Keratinocyte (primary cell): ENCODE results near the gene TMEM235. TPM values are rescaled to one million over a fixed set of nuclear protein-coding genes. Genes with fewer than 3 reads are reported as not detected.
A peak's percentile ranks its signal among the peaks of the same experiment; 100 is the strongest.
"Not testable (repeated sequence)": the region's sequence is repeated elsewhere in the genome, so short reads cannot be mapped to it uniquely, and the experiment has no call there.

Source experiments
- DNase-seq: peaks from one replicate; pipeline ENCODE4 v3.0.0-alpha.2; 2011; ENCODE audit warnings: low read depth, missing footprints, low spot score
- FAIRE-seq: peaks from 2 replicates; lab custom pipeline; 2011; peaks lifted over from hg19 to GRCh38; lab: Jason Lieb, UNC
- H2AFZ ChIP-seq: 2 replicates; pipeline ENCODE4 v1.6.0; 2012; ENCODE audit warnings: low read length, control low read depth, inconsistent platforms; ENCODE audit not compliant: control insufficient read depth
- H3K27ac ChIP-seq: 2 replicates; pipeline ENCODE4 v1.5.1; 2011; ENCODE audit warnings: low read length; ENCODE audit not compliant: control insufficient read depth, insufficient read depth
- H3K27me3 ChIP-seq: 3 replicates; pipeline ENCODE4 v1.6.0; 2011; ENCODE audit warnings: low read length; ENCODE audit not compliant: control insufficient read depth, insufficient read depth; ENCODE audit errors: extremely low read depth
- H3K36me3 ChIP-seq, 2 experiments: 2 replicates in 1 of 2; 3 replicates in 1 of 2; pipeline ENCODE4 v1.5.1; 2011; ENCODE audit warnings: low read length in 2 of 2, mild to moderate bottlenecking in 1 of 2; ENCODE audit not compliant: control insufficient read depth in 2 of 2, insufficient read depth in 2 of 2; ENCODE audit errors: extremely low read depth in 1 of 2
- H3K4me1 ChIP-seq: 3 replicates; pipeline ENCODE4 v1.5.1; 2011; ENCODE audit warnings: low read length; ENCODE audit not compliant: control insufficient read depth, insufficient read depth; ENCODE audit errors: extremely low read depth
- H3K4me2 ChIP-seq: 3 replicates; pipeline ENCODE4 v1.6.0; 2011; ENCODE audit warnings: low read depth, low read length; ENCODE audit not compliant: control insufficient read depth, insufficient read depth; ENCODE audit errors: extremely low read depth
- H3K4me3 ChIP-seq, 3 experiments: fragments of 200-600 bp in 1 of 3; sonication (generic) in 1 of 3; 2 replicates in 2 of 3; 3 replicates in 1 of 3; pipeline ENCODE4 v1.5.1; 2011 to 2016; ENCODE audit warnings: low read length in 3 of 3, mild to moderate bottlenecking in 3 of 3, control low read depth in 2 of 3, inconsistent platforms in 1 of 3, low read depth in 1 of 3, mixed read lengths in 1 of 3, mixed run types in 1 of 3, moderate library complexity in 1 of 3; ENCODE audit not compliant: control insufficient read depth in 2 of 3, insufficient read depth in 2 of 3; ENCODE audit errors: extremely low read depth in 1 of 3
- H3K79me2 ChIP-seq: 2 replicates; pipeline ENCODE4 v1.6.0; 2012; ENCODE audit warnings: low read length; ENCODE audit not compliant: control insufficient read depth, insufficient read depth
- H3K9ac ChIP-seq: 3 replicates; pipeline ENCODE4 v1.6.0; 2011; ENCODE audit warnings: low read length; ENCODE audit not compliant: control insufficient read depth, insufficient read depth; ENCODE audit errors: extremely low read depth
- H3K9me1 ChIP-seq: 3 replicates; pipeline ENCODE4 v1.6.0; 2011; ENCODE audit warnings: low read length; ENCODE audit not compliant: control insufficient read depth, insufficient read depth; ENCODE audit errors: extremely low read depth
- H3K9me3 ChIP-seq: 2 replicates; pipeline ENCODE4 v1.5.1; 2012; ENCODE audit warnings: low read depth, low read length; ENCODE audit not compliant: control insufficient read depth
- H4K20me1 ChIP-seq: 3 replicates; pipeline ENCODE4 v1.6.0; 2011; ENCODE audit warnings: low read length; ENCODE audit not compliant: control insufficient read depth, insufficient read depth; ENCODE audit errors: extremely low read depth
- EZH2 ChIP-seq: IDR thresholded peaks from one replicate; pipeline ENCODE4 v1.6.1; 2012; ENCODE audit warnings: inconsistent platforms, mild to moderate bottlenecking, low read length, moderate library complexity
- dilution Hi-C: fragments of 300-500 bp; cut with MboI; formaldehyde crosslinking; loops from one replicate; pipeline ENCODE4 v1.7.0; 2020; ENCODE audit warnings: low sequenced_read_pairs; ENCODE audit not compliant: extremely low pct_ligation_motif_present
- polyA plus RNA-seq, 5 experiments: library from polyadenylated mRNA; depleted of rRNA in 3 of 5; stranded (reverse) in 3 of 5; stranded (forward) in 1 of 5; unstranded in 1 of 5; fragments of >200 nt; gene quantifications; 1 replicate in 1 of 5; 2 replicates in 3 of 5; 3 replicates in 1 of 5; pipeline versions ENCODE4 v1.2.1 to v1.2.3, GENCODE V29; 2011 to 2012; ENCODE audit warnings: missing spikeins in 2 of 5, low read depth in 1 of 5, low replicate concordance in 1 of 5
- TF ChIP-seq, protein P1 (sequence below), 3 experiments: IDR thresholded peaks in 1 of 3; conservative IDR thresholded peaks in 1 of 3; optimal IDR thresholded peaks in 1 of 3; 2 replicates in 2 of 3; 3 replicates in 1 of 3; pipeline versions ENCODE3 to v1.5.1; 2011; ENCODE audit warnings: low read length in 3 of 3, mild to moderate bottlenecking in 3 of 3, moderate library complexity in 2 of 3, control low read depth in 1 of 3, inconsistent platforms in 1 of 3; ENCODE audit not compliant: insufficient read depth in 2 of 3; ENCODE audit errors: extremely low read depth in 1 of 3

The TMEM235 gene
- polyA plus RNA-seq, 1 donor (not counting 4 experiments of a cell fraction or from before 2014, with no cell fraction given), result not detected

DNA sequence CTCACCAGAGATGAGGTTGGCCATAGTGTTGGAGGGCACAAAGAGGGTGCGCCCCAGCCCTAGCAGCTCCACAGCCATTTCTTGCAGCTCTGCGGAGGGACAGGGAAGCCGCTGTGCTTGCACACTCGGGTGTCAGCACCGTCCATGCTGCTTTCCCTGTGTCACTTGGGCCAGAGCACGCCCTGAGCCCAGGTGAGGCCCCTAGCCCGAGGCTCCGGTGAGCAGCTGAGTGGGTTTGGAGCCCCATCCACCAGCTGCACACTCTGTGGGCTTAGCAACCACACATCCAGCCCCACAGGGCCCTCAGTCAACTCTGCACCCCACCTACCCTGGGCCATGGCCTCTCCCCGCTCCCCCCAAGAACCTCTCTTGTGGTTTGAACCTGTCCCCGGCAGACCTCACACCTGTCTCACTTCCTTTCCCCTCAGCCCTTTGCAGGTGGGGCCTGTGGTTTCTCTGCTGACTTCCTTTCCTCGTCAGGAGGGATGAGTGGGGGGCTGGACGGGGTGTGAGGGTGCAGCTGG is 20.7 kb downstream of the TMEM235 start:
- Histone ChIP-seq H3K9me1 (no peaks in the 10 kb centered on the region), H3K4me2 (no peak overlapping the region), H3K27ac (no peak overlapping the region)

DNA sequence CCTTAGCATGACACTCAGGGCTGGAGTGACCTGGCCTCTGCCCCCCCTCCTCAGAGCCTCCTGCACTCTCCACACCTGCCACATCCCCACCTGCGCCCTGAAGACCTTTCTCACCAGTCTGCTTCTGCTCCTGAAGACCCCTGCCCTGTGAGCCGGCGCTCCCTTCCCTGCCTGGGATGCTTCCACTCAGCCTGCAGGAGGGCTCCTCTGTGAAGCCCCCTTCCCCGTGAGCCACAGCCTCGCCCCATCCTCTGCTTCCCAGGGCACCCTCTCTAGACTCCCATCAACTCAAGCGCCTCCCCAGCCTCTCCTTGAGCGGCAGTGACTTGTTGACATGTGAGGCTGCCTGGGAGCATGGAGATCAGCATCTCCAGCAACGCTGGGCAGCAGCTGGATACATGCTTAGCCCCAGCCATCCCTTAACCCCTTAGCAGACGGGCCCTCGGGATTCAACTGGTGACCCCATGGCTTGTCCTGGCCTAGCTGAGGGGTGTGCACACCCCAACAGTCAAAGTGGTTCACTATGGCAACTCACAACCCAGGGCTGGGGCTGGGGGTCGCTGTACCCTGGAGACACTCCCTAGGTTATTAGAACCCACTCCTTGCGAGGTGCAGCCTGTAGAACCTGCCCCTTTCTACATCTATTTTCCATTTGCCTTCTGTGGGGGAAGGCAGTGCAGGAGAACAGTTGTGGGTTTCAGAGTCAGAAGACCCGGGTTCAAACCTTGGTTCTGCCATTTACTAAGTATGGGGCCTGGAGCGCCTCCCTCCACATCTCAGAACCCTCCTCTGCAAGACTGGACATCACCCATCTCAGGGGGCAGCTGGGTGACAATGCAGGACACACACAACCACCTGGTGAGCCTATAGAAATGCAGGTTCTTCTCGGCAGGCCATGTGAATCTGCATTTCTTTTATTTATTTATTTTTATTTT is 21.5 kb downstream of the TMEM235 start:
- dilution Hi-C loops, result no loop called here
- H3K27ac ChIP-seq, result no peak overlapping the region
- H3K9me3 ChIP-seq, result no peaks in the 10 kb centered on the region
- no peaks in the 10 kb centered on the region for H3K9me1 ChIP-seq
- H3K79me2 ChIP-seq, result no peaks in the 10 kb centered on the region
- DNase-seq (no peak), FAIRE-seq (no peak)
- peaks cover 13% of the 10 kb centered on the region for H3K27me3 ChIP-seq
- no peak overlapping the region for H3K4me2 ChIP-seq
- no peak overlapping the region for H3K9ac ChIP-seq
- no peak for TF ChIP-seq EZH2
- TF ChIP-seq, protein P1, sequence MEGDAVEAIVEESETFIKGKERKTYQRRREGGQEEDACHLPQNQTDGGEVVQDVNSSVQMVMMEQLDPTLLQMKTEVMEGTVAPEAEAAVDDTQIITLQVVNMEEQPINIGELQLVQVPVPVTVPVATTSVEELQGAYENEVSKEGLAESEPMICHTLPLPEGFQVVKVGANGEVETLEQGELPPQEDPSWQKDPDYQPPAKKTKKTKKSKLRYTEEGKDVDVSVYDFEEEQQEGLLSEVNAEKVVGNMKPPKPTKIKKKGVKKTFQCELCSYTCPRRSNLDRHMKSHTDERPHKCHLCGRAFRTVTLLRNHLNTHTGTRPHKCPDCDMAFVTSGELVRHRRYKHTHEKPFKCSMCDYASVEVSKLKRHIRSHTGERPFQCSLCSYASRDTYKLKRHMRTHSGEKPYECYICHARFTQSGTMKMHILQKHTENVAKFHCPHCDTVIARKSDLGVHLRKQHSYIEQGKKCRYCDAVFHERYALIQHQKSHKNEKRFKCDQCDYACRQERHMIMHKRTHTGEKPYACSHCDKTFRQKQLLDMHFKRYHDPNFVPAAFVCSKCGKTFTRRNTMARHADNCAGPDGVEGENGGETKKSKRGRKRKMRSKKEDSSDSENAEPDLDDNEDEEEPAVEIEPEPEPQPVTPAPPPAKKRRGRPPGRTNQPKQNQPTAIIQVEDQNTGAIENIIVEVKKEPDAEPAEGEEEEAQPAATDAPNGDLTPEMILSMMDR (optimal IDR thresholded peaks at IDR 0.05 in 1 of 3, IDR thresholded peaks at IDR 0.05 in 1 of 3, conservative IDR thresholded peaks at IDR 0.05 in 1 of 3; ENCODE audit: extremely low read depth in 1 of 3, insufficient read depth in 2 of 3, low read length in 3 of 3), result no peak
- no peaks in the 10 kb centered on the region for H4K20me1 ChIP-seq
- H3K36me3 ChIP-seq, result no peaks in the 10 kb centered on the region
- no peak overlapping the region for H3K4me3 ChIP-seq
- H3K4me1 ChIP-seq, result peaks cover 9% of the 10 kb centered on the region
- no peak overlapping the region for H2AFZ ChIP-seq

More for the DNA sequence above, 20.7 kb downstream of the TMEM235 start:
- Histone ChIP-seq H3K4me1 (peaks cover 9% of the 10 kb centered on the region), H3K27me3 (peaks cover 13% of the 10 kb centered on the region), H3K9me3 (no peaks in the 10 kb centered on the region), H3K36me3 (no peaks in the 10 kb centered on the region), H3K4me3 (no peak overlapping the region), H2AFZ (no peak overlapping the region), H3K9ac (no peak overlapping the region), H3K79me2 (no peaks in the 10 kb centered on the region), H4K20me1 (no peaks in the 10 kb centered on the region)
- dilution Hi-C loops, result no loop called here
- FAIRE-seq (no peak), DNase-seq (no peak)
- no peak for TF ChIP-seq EZH2
- TF ChIP-seq, protein P1 (optimal IDR thresholded peaks at IDR 0.05 in 1 of 3, IDR thresholded peaks at IDR 0.05 in 1 of 3, conservative IDR thresholded peaks at IDR 0.05 in 1 of 3; ENCODE audit: extremely low read depth in 1 of 3, insufficient read depth in 2 of 3, low read length in 3 of 3), result no peak

DNA sequence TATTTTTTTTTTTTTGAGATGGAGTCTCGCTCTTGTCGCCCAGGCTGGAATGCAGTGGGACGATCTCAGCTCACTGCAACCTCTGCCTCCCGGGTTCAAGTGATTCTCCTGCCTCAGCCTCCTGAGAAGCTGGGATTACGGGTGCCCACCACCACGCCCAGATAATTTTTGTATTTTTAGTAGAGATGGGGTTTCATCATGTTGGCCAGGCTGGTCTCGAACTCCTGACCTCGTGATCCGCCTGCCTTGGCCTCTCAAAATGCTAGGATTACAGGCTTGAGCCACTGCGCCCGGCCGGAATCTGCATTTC is 22.2 kb downstream of the TMEM235 start:
- H2AFZ ChIP-seq, H3K4me1 ChIP-seq, H3K9ac ChIP-seq: not testable (repeated sequence)

More for the DNA sequence above, 22.2 kb downstream of the TMEM235 start:
- DNase-seq, H3K79me2 ChIP-seq, H3K36me3 ChIP-seq, dilution Hi-C loops, H3K9me1 ChIP-seq, FAIRE-seq, H4K20me1 ChIP-seq, H3K27ac ChIP-seq, H3K9me3 ChIP-seq: not testable (repeated sequence)
- Histone ChIP-seq H3K27me3 (peaks cover 17% of the 10 kb centered on the region), H3K4me2 (peak overlapping the region; percentile 80), H3K4me3 (peak overlapping the region; percentile 76 to 89 (median 84))
